ENCODE measurements around the gene RAB3GAP1. TPM values are rescaled to one million over a fixed set of nuclear protein-coding genes. Genes with fewer than 3 reads are reported as not detected.

Gene RAB3GAP1
- total and polyA plus RNA-seq, 2 donors from 2014 or later: 16.6 to 41.4 TPM

DNA sequence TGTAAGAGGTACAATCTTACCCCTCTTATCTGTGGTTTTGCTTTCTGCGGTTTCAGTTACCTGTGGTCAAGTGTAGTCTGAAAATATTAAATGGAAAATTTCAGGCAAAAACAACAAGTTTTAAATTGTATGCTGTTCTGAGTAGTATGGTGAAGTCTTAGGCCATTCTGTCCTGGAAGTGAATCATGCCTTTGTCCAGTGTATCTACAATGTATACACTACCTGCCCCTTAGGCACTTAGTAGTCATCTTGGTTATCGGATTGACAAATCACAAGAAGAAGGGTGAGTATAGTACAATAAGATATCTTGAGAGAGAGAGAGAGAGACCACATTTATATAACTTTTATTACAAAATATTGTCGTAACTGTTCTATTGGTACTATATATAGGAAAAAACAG, 43.5 kb downstream of the RAB3GAP1 start:
- TF ChIP-seq, protein P1, sequence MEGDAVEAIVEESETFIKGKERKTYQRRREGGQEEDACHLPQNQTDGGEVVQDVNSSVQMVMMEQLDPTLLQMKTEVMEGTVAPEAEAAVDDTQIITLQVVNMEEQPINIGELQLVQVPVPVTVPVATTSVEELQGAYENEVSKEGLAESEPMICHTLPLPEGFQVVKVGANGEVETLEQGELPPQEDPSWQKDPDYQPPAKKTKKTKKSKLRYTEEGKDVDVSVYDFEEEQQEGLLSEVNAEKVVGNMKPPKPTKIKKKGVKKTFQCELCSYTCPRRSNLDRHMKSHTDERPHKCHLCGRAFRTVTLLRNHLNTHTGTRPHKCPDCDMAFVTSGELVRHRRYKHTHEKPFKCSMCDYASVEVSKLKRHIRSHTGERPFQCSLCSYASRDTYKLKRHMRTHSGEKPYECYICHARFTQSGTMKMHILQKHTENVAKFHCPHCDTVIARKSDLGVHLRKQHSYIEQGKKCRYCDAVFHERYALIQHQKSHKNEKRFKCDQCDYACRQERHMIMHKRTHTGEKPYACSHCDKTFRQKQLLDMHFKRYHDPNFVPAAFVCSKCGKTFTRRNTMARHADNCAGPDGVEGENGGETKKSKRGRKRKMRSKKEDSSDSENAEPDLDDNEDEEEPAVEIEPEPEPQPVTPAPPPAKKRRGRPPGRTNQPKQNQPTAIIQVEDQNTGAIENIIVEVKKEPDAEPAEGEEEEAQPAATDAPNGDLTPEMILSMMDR (IDR thresholded peaks at IDR 0.05; ENCODE audit: borderline replicate concordance, extremely low read depth, insufficient read depth): no peak
- Histone ChIP-seq H3K27ac (ENCODE audit: low read depth in 2 of 2, low read length in 2 of 2) (no peak overlapping the region), H3K36me3 (ENCODE audit: control insufficient read depth in 2 of 3, insufficient read depth in 3 of 3, low read length in 3 of 3) (peaks cover 0 to 6% (median 4%) of the 10 kb centered on the region in 3 donors), H3K9me3 (ENCODE audit: control insufficient read depth in 2 of 3, insufficient read depth in 1 of 3, low read length in 3 of 3) (no peaks in the 10 kb centered on the region), H3K9ac (ENCODE audit: low read length in 3 of 3) (no peak overlapping the region), H3K4me1 (ENCODE audit: control insufficient read depth in 2 of 3, insufficient read depth in 2 of 3, low read depth in 1 of 3, low read length in 3 of 3) (peaks cover 0 to 10% (median 2%) of the 10 kb centered on the region in 3 donors), H3K27me3 (ENCODE audit: control insufficient read depth, insufficient read depth, low read length) (no peaks in the 10 kb centered on the region), H3K4me3 (ENCODE audit: low read length in 3 of 3) (no peak overlapping the region)
- no peak for DNase-seq
- intact Hi-C loops (cut with DNase I): no loop called here
- FAIRE-seq: no peak

DNA sequence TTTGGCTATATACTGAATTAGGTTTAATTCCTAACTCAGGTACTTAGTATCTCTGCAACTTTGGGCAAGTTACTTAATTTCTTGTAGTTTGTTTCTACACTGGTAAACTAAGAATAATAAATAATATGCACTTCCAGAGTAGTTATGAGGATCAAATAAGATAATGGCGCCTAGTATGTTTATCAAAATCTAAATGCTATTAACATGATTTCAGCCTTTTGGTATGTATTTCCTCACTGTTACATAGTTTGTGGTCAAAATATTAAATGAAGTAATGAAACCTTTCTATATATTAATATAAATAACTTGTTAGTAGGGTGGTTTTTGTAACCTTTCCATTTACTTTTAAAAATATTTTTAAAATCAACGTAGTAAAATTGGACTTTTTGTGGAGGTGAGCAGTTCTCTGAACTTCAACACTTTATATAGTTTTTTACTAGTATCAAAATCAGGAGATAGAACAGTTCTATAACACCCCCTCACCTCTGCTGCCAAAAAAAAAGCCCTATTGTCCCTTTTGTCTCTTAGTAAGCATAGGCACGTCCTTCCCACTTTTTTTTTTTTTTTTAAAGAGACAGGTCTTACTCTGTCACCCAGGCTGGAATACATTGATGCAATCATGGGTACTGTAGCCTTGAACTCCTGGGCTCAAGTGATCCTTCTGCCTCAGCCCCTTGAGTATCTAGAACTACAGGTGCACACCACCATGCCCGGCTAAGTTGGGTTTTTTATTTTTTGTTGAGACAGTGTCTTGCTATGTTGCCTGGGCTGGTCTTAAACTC, 44.8 kb downstream of the RAB3GAP1 start:
- H3K4me3 ChIP-seq (ENCODE audit: low read length in 3 of 3): no peak overlapping the region
- H3K9me3 ChIP-seq (ENCODE audit: control insufficient read depth in 2 of 3, insufficient read depth in 1 of 3, low read length in 3 of 3): no peaks in the 10 kb centered on the region
- TF ChIP-seq, protein P1 (IDR thresholded peaks at IDR 0.05; ENCODE audit: borderline replicate concordance, extremely low read depth, insufficient read depth): no peak
- peaks cover 0 to 10% (median 2%) of the 10 kb centered on the region in 3 donors for H3K4me1 ChIP-seq (ENCODE audit: control insufficient read depth in 2 of 3, insufficient read depth in 2 of 3, low read depth in 1 of 3, low read length in 3 of 3)
- FAIRE-seq (no peak), DNase-seq (no peak)
- intact Hi-C loops (cut with DNase I): no loop called here
- H3K36me3 ChIP-seq (ENCODE audit: control insufficient read depth in 2 of 3, insufficient read depth in 3 of 3, low read length in 3 of 3): peaks cover 0 to 6% (median 4%) of the 10 kb centered on the region in 3 donors
- H3K27me3 ChIP-seq (ENCODE audit: control insufficient read depth, insufficient read depth, low read length): no peaks in the 10 kb centered on the region
- no peak overlapping the region for H3K27ac ChIP-seq (ENCODE audit: low read depth in 2 of 2, low read length in 2 of 2)
- no peak overlapping the region for H3K9ac ChIP-seq (ENCODE audit: low read length in 3 of 3)

DNA sequence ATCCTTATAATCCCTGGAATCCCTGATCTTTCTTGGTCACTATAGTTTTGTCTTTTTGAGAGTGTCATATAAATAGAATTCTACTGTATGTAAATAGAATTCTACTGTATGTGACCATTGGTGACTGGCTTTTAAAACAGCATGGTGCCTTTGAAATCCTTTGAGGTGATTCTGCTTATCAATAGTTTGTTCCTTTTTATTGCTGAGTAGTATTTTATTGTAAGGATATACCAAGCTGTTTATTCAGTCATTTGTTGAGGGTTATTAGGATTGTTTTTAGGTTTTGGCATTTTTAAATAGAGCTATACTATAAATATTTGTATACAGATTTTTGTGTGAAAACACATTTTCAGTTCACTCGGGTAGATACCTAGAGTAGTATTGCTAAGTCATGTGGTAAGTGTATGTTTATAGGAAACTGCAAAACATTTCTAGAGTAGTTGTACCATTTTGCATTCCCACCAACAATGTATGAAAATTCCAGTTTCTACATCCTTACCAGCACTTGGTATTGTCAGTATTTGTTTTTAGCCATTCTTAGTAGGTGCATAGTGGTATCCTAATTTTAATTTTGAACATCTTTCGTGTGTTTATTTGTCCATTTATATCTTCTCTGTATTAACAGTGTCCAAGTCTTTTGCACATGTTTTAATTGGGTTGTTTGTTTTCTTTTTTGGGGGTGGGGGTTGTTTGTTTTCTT, 45.6 kb downstream of the RAB3GAP1 start:
- Histone ChIP-seq H3K9me3 (ENCODE audit: control insufficient read depth in 2 of 3, insufficient read depth in 1 of 3, low read length in 3 of 3) (no peaks in the 10 kb centered on the region), H3K36me3 (ENCODE audit: control insufficient read depth in 2 of 3, insufficient read depth in 3 of 3, low read length in 3 of 3) (peaks cover 0 to 6% (median 4%) of the 10 kb centered on the region in 3 donors), H3K4me3 (ENCODE audit: low read length in 3 of 3) (no peak overlapping the region), H3K27ac (ENCODE audit: low read depth in 2 of 2, low read length in 2 of 2) (no peak overlapping the region), H3K4me1 (ENCODE audit: control insufficient read depth in 2 of 3, insufficient read depth in 2 of 3, low read depth in 1 of 3, low read length in 3 of 3) (peaks cover 0 to 10% (median 2%) of the 10 kb centered on the region in 3 donors), H3K9ac (ENCODE audit: low read length in 3 of 3) (no peak overlapping the region), H3K27me3 (ENCODE audit: control insufficient read depth, insufficient read depth, low read length) (no peaks in the 10 kb centered on the region)
- intact Hi-C loops (cut with DNase I): no loop called here
- DNase-seq: no peak
- no peak for FAIRE-seq
- TF ChIP-seq, protein P1 (IDR thresholded peaks at IDR 0.05; ENCODE audit: borderline replicate concordance, extremely low read depth, insufficient read depth): no peak
